ENCODE measurements around the gene TBX18.

Gene TBX18

DNA sequence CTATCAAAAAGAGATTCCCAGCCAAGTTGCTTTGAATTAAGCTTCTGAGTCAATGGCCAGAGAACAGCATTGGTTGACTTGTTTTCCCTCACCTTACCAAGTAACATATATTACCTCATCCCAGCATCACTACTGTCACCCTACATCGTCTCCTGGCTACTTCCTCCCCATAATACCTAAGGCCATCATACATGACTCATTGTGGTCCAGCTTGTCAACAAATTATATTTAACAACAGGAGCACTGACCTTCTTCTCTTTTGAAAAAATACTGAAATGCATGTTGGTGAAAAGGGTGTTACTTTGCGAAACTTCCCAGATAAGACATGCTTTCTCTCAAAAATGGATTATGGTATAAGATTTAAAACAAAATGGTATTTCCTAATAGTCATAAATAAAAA lies 106.9 kb downstream of the TBX18 start:
- FAIRE-seq (no peak), DNase-seq (ENCODE audit: insufficient read length) (no peak)
- TF ChIP-seq POLR2A (IDR thresholded peaks at IDR 0.05; ENCODE audit: low read depth, low read length) (no peak), TAF1 (IDR thresholded peaks at IDR 0.05; ENCODE audit: borderline replicate concordance, low read depth, low read length) (no peak)

- FAIRE-seq (no peak), DNase-seq (ENCODE audit: insufficient read length) (no peak)
Measured at GRCh38 chr6:84657025-84657424, 107.4 kb downstream of the TBX18 start.

GRCh38 chr6:84653027-84653551 lies 111.3 kb downstream of the TBX18 start:
- FAIRE-seq (no peak), DNase-seq (ENCODE audit: insufficient read length) (no peak)
- TF ChIP-seq POLR2A (IDR thresholded peaks at IDR 0.05; ENCODE audit: low read depth, low read length), result no peak
- no peak for TF ChIP-seq POLR2AphosphoS5 (IDR thresholded peaks at IDR 0.05; ENCODE audit: low read depth, low read length)
- no peak for TF ChIP-seq TAF1 (IDR thresholded peaks at IDR 0.05; ENCODE audit: borderline replicate concordance, low read depth, low read length)

More at GRCh38 chr6:84657025-84657424, 107.4 kb downstream of the TBX18 start:
- no peak for TF ChIP-seq TAF1 (IDR thresholded peaks at IDR 0.05; ENCODE audit: borderline replicate concordance, low read depth, low read length)
- no peak for TF ChIP-seq POLR2AphosphoS5 (IDR thresholded peaks at IDR 0.05; ENCODE audit: low read depth, low read length)
- TF ChIP-seq POLR2A (IDR thresholded peaks at IDR 0.05; ENCODE audit: low read depth, low read length), result no peak

- FAIRE-seq (no peak), DNase-seq (ENCODE audit: insufficient read length) (no peak)
- TF ChIP-seq POLR2AphosphoS5 (IDR thresholded peaks at IDR 0.05; ENCODE audit: low read depth, low read length) (no peak), TAF1 (IDR thresholded peaks at IDR 0.05; ENCODE audit: borderline replicate concordance, low read depth, low read length) (no peak), POLR2A (IDR thresholded peaks at IDR 0.05; ENCODE audit: low read depth, low read length) (no peak)
Measured at GRCh38 chr6:84652356-84653026, 111.9 kb downstream of the TBX18 start.

DNA sequence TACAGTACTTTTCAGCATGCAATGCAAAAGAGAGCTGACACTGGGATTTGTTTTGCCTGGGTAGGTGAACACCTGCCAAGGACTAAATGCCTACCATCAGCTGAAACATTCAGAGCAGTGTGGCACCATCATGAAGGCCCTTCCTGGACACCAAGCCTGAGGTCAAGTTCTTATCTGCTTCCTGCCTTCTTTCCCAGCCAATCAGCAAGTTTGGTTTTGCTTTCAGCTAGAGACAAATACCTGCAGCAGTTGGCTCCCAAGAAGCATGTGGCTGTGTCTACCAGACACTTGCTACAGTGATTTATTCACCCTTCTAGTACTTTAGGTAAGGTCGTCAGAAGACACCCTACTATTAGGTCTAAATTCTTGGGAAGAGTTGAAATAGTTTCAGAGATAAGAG lies 112.8 kb downstream of the TBX18 start:
- no peak for FAIRE-seq
- no peak for TF ChIP-seq TAF1 (IDR thresholded peaks at IDR 0.05; ENCODE audit: borderline replicate concordance, low read depth, low read length)
- TF ChIP-seq POLR2A (IDR thresholded peaks at IDR 0.05; ENCODE audit: low read depth, low read length), result no peak
- no peak for TF ChIP-seq POLR2AphosphoS5 (IDR thresholded peaks at IDR 0.05; ENCODE audit: low read depth, low read length)
- DNase-seq (ENCODE audit: insufficient read length), result no peak

DNA sequence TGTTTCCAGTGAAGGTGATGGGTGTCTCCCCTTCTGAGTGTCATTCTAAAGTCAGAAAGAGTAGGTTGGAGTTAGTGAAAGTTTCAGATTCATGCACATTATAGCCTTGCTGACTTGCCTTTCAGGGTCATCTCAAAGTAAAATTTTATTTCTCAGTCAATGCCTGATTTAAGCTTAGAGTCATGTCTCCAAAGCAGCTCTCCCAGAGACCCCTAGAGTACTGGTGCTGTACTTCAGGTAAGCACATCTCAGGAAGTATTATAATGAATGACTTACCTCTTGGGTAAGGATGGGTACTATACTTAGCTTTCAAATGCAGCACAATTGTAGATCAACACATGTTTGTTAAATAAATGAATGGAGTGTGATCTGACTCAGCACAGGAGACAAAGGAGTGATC lies 116.0 kb downstream of the TBX18 start:
- FAIRE-seq (no peak), DNase-seq (ENCODE audit: insufficient read length) (no peak)
- no peak for TF ChIP-seq POLR2A (IDR thresholded peaks at IDR 0.05; ENCODE audit: low read depth, low read length)
- no peak for TF ChIP-seq POLR2AphosphoS5 (IDR thresholded peaks at IDR 0.05; ENCODE audit: low read depth, low read length)
- no peak for TF ChIP-seq TAF1 (IDR thresholded peaks at IDR 0.05; ENCODE audit: borderline replicate concordance, low read depth, low read length)

DNA sequence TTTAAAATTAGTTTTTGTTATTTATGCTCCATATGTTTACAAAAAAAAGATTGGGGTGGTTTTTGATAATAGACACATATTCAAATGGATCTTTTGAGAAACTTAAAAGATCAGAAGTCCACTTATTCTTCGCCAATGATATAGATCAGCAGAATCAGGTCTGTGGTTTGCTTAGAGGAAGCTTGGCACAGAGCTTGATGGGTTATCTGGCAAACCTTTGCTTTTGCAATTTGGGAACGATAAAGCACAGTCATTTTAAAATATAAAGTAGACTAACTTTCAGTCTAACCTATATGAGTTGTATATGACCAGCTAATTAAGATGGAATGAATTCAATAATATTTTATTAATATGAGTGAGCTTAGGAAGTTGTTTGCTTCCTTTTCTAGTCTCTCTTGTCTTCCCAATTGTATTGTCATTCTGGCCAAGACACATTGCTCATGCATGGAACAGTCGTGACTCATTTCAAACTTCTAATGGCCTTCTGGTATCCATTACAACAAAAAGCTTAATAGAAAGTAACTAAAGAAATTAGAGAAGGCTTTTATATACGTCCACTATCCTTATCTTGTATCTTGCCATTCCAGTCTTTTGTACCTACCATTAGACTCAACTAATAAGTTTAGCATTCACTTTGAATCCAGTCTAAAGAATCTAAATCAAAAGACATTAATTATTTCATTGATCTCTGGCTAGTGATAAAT lies 118.7 kb downstream of the TBX18 start:
- TF ChIP-seq POLR2AphosphoS5 (IDR thresholded peaks at IDR 0.05; ENCODE audit: low read depth, low read length), result no peak
- no peak for TF ChIP-seq TAF1 (IDR thresholded peaks at IDR 0.05; ENCODE audit: borderline replicate concordance, low read depth, low read length)
- TF ChIP-seq POLR2A (IDR thresholded peaks at IDR 0.05; ENCODE audit: low read depth, low read length), result no peak
- no peak for FAIRE-seq
- no peak for DNase-seq (ENCODE audit: insufficient read length)

DNA sequence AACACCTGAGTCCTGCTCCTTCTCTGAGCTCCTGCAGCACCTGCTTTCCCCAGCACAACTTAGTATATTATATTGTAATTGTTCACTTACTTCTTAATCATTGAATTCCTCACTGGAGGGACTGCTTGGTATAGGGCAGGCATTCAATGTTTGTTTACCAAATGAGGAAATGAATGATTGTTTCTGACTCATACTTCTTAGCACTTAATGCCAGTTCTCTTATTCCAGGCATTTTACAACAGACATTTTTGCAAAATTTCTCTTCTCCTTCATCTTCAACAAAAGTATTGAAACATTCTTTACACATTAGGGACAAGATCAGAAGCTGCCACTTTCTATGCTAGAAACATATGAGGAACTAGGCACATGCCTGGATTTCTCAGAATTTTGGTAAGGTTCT lies 119.4 kb downstream of the TBX18 start:
- DNase-seq (ENCODE audit: insufficient read length) (no peak), FAIRE-seq (no peak)
- TF ChIP-seq POLR2AphosphoS5 (IDR thresholded peaks at IDR 0.05; ENCODE audit: low read depth, low read length), result no peak
- no peak for TF ChIP-seq POLR2A (IDR thresholded peaks at IDR 0.05; ENCODE audit: low read depth, low read length)
- TF ChIP-seq TAF1 (IDR thresholded peaks at IDR 0.05; ENCODE audit: borderline replicate concordance, low read depth, low read length), result no peak

GRCh38 chr6:84643778-84644177 lies 120.6 kb downstream of the TBX18 start:
- FAIRE-seq (no peak), DNase-seq (ENCODE audit: insufficient read length) (no peak)
- TF ChIP-seq POLR2AphosphoS5 (IDR thresholded peaks at IDR 0.05; ENCODE audit: low read depth, low read length) (no peak), POLR2A (IDR thresholded peaks at IDR 0.05; ENCODE audit: low read depth, low read length) (no peak), TAF1 (IDR thresholded peaks at IDR 0.05; ENCODE audit: borderline replicate concordance, low read depth, low read length) (no peak)

DNA sequence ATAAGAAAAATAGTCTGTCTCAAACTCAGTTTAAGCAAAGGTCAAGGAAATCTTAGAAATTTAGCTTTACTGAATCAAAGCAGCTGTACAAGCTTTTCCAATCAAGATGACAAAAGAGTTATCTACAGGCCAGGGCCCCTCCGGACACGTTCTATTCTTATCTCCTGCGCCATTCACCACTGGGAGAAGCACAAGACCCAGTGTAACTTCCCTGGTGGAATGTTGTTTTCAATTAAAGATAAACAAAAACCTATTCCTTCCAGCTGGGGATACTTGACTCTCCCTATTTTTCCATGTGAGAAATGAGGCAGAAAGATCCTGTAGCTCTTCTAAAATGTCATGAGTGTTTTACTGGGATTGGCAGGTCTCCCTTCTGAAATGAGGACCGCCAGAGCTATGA lies 123.3 kb downstream of the TBX18 start:
- no peak for FAIRE-seq
- no peak for DNase-seq (ENCODE audit: insufficient read length)
- no peak for TF ChIP-seq POLR2AphosphoS5 (IDR thresholded peaks at IDR 0.05; ENCODE audit: low read depth, low read length)
- no peak for TF ChIP-seq TAF1 (IDR thresholded peaks at IDR 0.05; ENCODE audit: borderline replicate concordance, low read depth, low read length)
- no peak for TF ChIP-seq POLR2A (IDR thresholded peaks at IDR 0.05; ENCODE audit: low read depth, low read length)

GRCh38 chr6:84639396-84639795 lies 125.0 kb downstream of the TBX18 start:
- TF ChIP-seq POLR2AphosphoS5 (IDR thresholded peaks at IDR 0.05; ENCODE audit: low read depth, low read length), result no peak
- no peak for TF ChIP-seq TAF1 (IDR thresholded peaks at IDR 0.05; ENCODE audit: borderline replicate concordance, low read depth, low read length)
- no peak for TF ChIP-seq POLR2A (IDR thresholded peaks at IDR 0.05; ENCODE audit: low read depth, low read length)
- DNase-seq (ENCODE audit: insufficient read length), result no peak
- no peak for FAIRE-seq

GRCh38 chr6:84638286-84638685 lies 126.1 kb downstream of the TBX18 start:
- DNase-seq (ENCODE audit: insufficient read length) (no peak), FAIRE-seq (no peak)
- TF ChIP-seq POLR2AphosphoS5 (IDR thresholded peaks at IDR 0.05; ENCODE audit: low read depth, low read length) (no peak), POLR2A (IDR thresholded peaks at IDR 0.05; ENCODE audit: low read depth, low read length) (no peak), TAF1 (IDR thresholded peaks at IDR 0.05; ENCODE audit: borderline replicate concordance, low read depth, low read length) (no peak)
